Large intestine (tissue), 3 donors: ENCODE measurements around the gene NFATC3. TPM values are rescaled to one million over a fixed set of nuclear protein-coding genes. Genes with fewer than 3 reads are reported as not detected.

Source experiments
- DNase-seq, 2 donors: peaks; one replicate each; pipeline versions ENCODE4 v3.0.0 to v3.0.0-alpha.2; 2013
- H3K27ac ChIP-seq: one replicate; pipeline ENCODE4 v1.5.1; 2013; ENCODE audit warnings: low read length
- H3K27me3 ChIP-seq: 2 replicates; pipeline ENCODE4 v1.6.1; 2013; ENCODE audit warnings: low read length; ENCODE audit not compliant: control insufficient read depth, insufficient read depth
- H3K36me3 ChIP-seq: 2 replicates; pipeline ENCODE4 v1.6.1; 2013; ENCODE audit warnings: low read length; ENCODE audit not compliant: control insufficient read depth, insufficient read depth
- H3K4me1 ChIP-seq: one replicate; pipeline ENCODE4 v1.6.1; 2013; ENCODE audit warnings: low read length; ENCODE audit not compliant: control insufficient read depth, insufficient read depth
- H3K4me3 ChIP-seq: one replicate; pipeline ENCODE4 v1.5.1; 2013; ENCODE audit warnings: low read length
- H3K9me3 ChIP-seq: one replicate; pipeline ENCODE4 v1.6.1; 2013; ENCODE audit warnings: mild to moderate bottlenecking, low read depth, low read length, moderate library complexity; ENCODE audit not compliant: control insufficient read depth
- WGBS: methylation state at CpG from one replicate; pipeline ENCODE4 v1.1.5; 2013; ENCODE audit warnings: low lambda C conversion rate; ENCODE audit not compliant: insufficient coverage; 5-methylcytosine and 5-hydroxymethylcytosine counted together
- polyA plus RNA-seq: library from polyadenylated mRNA; unstranded; fragments of 120-200 nt; gene quantifications from one replicate; pipeline ENCODE4 v1.2.1, GENCODE V29; 2013

NFATC3 gene
- polyA plus RNA-seq, 1 donor = 22.0 TPM

DNA sequence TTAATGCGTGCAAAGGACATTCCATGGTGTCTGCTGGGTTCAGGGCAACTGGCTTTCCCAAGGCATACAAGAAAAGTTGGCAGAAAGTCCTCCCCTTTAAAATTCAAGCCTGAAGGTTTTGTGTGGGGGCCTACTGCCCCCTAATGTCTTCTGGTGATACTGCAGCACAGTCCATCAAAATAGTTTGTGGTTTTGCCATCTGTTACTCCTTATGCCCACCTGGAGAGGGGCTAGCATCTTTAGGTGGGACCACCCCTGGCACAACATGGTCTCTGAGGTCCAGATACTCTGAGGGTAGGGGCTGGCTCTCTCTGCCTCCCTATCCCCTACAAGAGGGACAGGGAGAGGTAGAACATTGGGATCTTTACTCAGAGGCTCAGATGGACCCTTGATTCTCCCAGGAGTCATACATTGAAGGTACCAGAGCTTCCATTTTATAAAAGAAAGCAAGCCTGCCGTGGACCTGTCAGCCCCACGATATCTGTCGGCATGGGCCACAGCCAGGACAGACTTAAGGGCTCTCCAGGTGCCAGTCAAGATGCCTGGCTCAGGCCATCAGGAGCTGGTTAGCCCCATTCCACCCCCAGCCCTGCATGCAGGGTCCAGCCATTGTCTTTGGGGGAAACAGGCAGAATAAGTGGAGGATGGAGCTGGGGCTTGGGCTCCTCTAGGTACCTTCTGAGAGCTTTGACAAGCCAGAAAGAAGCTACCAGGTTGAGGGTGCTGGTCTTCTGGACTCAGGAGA lies 144.4 kb downstream of the NFATC3 start:
- Histone ChIP-seq H3K36me3 (peaks cover 57% of the 10 kb centered on the region), H3K4me1 (peaks cover 21% of the 10 kb centered on the region), H3K9me3 (no peaks in the 10 kb centered on the region), H3K4me3 (no peak overlapping the region), H3K27me3 (no peaks in the 10 kb centered on the region), H3K27ac (no peak overlapping the region)
- DNase-seq = no peak
- WGBS = no CpG with 5 or more reads among the region's 4 CpGs

DNA sequence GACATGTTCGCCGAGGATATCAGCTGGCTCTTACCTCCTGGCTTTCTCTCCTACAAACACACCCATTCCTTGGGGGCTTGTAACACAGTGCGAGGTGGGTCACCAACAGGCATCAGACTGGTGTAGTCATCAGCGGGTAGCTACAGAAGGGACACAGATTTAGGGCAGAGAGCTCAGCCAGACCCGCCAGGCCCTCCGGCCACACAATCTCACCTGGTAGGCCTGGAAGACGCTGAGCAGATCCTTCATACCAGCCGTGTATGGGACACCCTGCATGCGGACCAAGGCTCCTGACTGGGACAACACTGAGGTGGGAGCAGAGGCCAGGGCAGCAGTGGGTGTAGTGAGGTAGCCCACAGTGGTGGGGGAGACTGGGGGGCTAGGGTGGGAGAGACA lies 145.0 kb downstream of the NFATC3 start:
- WGBS = no CpG with 5 or more reads among the region's 9 CpGs
- H3K4me3 ChIP-seq = no peak overlapping the region
- no peak overlapping the region for H3K27ac ChIP-seq
- H3K4me1 ChIP-seq = peaks cover 23% of the 10 kb centered on the region
- H3K27me3 ChIP-seq = peaks cover 3% of the 10 kb centered on the region
- no peaks in the 10 kb centered on the region for H3K9me3 ChIP-seq
- no peak for DNase-seq
- peaks cover 57% of the 10 kb centered on the region for H3K36me3 ChIP-seq

DNA sequence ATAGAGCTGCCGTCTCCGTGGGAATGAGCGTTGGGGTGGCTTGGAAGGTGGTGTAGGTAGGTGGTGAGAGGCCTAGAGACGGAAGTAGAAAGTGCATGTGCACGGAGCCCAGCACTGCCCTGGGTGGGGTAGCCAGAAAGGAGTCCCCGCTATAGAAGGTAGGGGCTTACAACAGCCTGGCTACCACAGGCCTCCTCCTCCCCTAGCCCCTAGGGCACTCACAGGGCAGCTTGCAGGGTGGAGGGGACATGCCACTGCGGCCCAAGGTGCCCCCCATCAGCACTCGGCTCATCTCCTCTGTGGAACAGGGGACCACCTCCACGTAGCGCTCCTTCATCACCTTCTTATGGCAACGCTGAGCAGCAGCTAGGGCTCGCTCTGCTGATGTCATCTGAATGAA lies 145.8 kb downstream of the NFATC3 start:
- H3K27me3 ChIP-seq = peaks cover 9% of the 10 kb centered on the region
- H3K36me3 ChIP-seq = peaks cover 57% of the 10 kb centered on the region
- H3K9me3 ChIP-seq = no peaks in the 10 kb centered on the region
- no CpG with 5 or more reads among the region's 12 CpGs for WGBS
- H3K4me1 ChIP-seq = peaks cover 23% of the 10 kb centered on the region
- H3K27ac ChIP-seq = no peak overlapping the region
- no peak for DNase-seq
- H3K4me3 ChIP-seq = no peak overlapping the region

DNA sequence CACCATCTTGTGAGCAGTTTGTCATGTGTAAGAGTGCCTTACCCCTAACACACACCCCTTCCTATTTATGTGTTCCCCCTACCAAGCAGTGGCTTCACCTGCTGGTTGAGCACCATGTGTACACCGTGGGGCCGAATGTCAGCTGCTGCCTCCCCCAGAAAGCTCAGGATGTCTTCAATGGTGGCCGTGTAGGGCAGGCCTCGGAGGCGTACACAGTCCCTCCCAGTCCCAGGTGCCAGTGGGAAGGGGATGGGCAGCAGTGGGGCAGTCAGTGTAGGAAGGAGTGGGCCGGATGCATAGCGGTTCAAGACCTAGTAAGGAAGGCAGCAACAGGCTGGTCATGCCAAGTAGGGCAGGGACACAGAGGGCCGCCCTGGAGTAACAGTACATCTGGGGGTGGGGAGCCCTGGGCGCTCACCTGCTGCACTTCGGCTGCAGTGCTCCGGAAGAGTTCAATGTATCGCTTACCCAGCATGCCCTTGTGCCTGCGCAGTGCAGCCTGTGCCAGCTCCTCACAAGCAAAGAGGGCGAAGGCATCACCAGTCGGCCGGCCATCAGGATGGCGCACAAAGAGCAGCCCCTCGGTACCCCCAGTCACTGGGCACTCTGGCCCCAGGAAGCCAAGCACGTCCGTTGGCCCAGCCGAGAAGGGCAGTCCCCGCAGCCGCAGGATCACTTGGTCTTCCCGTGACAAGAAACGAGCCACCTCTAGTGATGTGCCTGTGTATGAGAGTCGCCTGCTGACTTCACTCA lies 146.4 kb downstream of the NFATC3 start:
- H3K36me3 ChIP-seq = peaks cover 51% of the 10 kb centered on the region
- no CpG with 5 or more reads among the region's 26 CpGs for WGBS

DNA sequence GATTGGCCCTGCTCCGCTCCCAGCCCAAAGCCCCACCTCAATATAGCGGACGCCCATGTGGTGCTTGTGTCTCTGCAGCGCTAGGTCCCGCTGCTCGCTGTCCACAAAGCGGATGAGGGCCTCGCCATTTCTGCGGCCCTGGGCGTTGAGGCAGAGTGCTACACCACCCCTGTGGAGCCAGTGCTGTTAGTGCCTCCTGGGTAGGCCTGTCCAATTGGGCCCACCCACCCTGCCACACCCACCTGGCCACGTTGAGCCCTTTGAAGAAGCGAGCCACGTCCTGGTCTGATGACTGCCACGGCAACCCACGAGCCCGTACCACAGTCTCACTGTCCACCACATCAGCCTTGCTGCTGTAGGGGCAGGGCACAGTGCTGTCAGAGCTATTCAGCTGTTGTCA lies 147.2 kb downstream of the NFATC3 start:
- no peaks in the 10 kb centered on the region for H3K9me3 ChIP-seq
- H3K27me3 ChIP-seq = peaks cover 20% of the 10 kb centered on the region
- peaks cover 30% of the 10 kb centered on the region for H3K4me1 ChIP-seq
- H3K27ac ChIP-seq = no peak overlapping the region
- H3K4me3 ChIP-seq = no peak overlapping the region
- no CpG with 5 or more reads among the region's 16 CpGs for WGBS
- DNase-seq = no peak
- H3K36me3 ChIP-seq = peaks cover 47% of the 10 kb centered on the region

More for the DNA sequence above, 146.4 kb downstream of the NFATC3 start:
- no peak for DNase-seq
- Histone ChIP-seq H3K9me3 (no peaks in the 10 kb centered on the region), H3K27me3 (peaks cover 14% of the 10 kb centered on the region), H3K4me1 (peaks cover 27% of the 10 kb centered on the region), H3K27ac (no peak overlapping the region), H3K4me3 (no peak overlapping the region)

DNA sequence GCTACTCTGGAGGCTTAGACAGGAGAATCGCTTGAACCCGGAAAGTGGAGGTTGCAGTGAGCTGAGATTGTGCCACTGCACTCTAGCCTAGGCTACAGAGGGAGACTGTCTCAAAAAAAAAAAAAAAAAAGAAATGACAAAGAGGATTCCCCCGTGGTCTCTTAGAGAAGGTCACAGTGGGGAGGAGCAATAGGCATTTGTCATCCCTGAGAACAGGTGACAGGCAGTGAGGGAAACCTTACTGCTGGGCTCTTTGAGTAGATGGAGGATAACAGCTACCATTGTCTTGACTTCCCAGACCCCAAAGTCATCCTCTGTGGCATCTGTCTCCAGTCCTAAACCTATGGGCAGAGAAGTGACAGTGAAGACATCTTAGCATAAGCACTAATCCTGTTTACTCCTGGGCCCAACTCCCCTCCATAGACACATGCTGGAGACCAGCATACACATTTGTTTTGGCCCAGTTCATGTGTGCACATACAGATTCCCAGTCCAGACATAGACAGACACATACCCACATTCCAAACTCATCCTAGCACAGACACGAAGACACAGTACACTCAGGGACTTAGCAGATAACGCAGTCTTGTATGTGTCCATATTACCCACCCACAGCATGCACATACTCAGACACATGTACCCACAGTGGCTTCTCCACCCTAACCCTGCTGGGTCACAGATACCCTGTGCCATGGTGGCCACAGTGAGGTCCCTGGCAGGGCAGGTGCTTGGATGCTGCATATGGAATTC lies 148.1 kb downstream of the NFATC3 start:
- Histone ChIP-seq H3K36me3 (peaks cover 38% of the 10 kb centered on the region), H3K27me3 (peaks cover 20% of the 10 kb centered on the region), H3K27ac (peak overlapping the region; percentile 92), H3K9me3 (no peaks in the 10 kb centered on the region), H3K4me3 (peak overlapping the region; percentile 59), H3K4me1 (peaks cover 24% of the 10 kb centered on the region)
- no CpG with 5 or more reads among the region's 5 CpGs for WGBS
- no peak for DNase-seq

DNA sequence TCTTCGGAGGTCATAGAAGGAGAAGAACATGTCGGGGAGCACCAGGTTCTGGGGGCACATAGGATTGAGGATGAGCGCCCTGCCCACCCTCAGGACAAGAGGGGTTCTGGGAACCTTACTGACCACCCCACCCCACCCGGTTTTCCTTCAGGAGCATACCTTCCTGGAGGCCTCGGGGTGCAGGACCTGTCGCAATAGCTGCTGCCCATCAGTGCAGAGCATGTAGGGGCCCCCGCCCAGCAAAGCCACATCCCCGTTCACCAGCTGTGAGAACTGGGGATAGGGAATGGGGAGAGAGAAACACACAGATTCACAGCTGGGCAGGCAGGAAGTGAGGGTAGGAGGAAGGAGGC lies 148.6 kb downstream of the NFATC3 start:
- Histone ChIP-seq H3K27me3 (peaks cover 20% of the 10 kb centered on the region), H3K4me3 (peak overlapping the region; percentile 59), H3K27ac (peak overlapping the region; percentile 92), H3K4me1 (peaks cover 24% of the 10 kb centered on the region), H3K36me3 (peaks cover 35% of the 10 kb centered on the region), H3K9me3 (no peaks in the 10 kb centered on the region)
- no CpG with 5 or more reads among the region's 8 CpGs for WGBS
- no peak for DNase-seq

DNA sequence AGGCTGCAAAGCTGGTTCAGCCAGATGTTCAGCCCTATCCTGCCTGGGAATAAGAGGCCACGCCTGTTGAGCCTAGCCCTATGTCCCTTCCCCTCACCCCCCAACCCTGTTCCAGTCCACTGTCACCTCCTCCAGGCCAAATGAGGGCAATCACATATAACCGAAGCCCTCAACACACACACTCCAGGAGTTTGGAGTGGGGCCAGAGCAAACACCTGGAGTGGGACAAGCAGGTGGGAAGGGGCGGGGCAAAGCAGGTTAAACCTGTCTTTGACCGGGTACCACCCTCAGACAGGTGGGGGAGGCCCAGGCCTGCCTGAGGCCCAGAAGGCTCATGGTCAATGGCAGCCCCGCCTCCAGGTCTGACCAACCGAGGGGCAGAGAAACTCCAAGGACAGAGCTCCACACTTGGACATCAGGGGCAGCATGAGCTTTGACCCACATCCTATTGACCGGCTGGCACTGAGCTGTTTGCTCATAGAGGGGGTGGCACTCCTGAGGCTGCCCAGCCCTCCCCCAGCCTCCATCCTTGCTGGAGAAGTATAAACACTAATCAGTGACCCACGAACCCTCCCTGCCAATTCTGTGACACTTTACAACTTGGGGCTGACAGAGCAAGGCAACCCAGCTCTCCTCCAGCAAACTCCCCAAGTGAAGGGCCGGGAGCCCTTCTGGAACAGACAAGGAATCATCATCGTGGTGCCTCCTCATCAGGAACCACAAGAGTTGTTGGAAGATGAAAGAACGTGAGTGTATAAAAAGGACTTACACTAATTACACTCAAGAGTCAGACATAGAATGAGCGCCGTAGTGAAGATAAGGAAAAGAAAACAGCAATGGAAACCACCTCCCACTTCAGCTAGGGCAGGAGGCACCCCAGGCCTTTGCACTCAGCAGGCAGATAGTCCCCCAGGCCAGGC lies 149.3 kb downstream of the NFATC3 start:
- peak; percentile 74 to 89 for DNase-seq
- peaks cover 31% of the 10 kb centered on the region for H3K36me3 ChIP-seq
- no CpG with 5 or more reads among the region's 13 CpGs for WGBS
- H3K27me3 ChIP-seq = peaks cover 20% of the 10 kb centered on the region
- peak overlapping the region; percentile 59 for H3K4me3 ChIP-seq
- H3K4me1 ChIP-seq = peaks cover 24% of the 10 kb centered on the region
- H3K9me3 ChIP-seq = no peaks in the 10 kb centered on the region
- H3K27ac ChIP-seq = peak overlapping the region; percentile 92

DNA sequence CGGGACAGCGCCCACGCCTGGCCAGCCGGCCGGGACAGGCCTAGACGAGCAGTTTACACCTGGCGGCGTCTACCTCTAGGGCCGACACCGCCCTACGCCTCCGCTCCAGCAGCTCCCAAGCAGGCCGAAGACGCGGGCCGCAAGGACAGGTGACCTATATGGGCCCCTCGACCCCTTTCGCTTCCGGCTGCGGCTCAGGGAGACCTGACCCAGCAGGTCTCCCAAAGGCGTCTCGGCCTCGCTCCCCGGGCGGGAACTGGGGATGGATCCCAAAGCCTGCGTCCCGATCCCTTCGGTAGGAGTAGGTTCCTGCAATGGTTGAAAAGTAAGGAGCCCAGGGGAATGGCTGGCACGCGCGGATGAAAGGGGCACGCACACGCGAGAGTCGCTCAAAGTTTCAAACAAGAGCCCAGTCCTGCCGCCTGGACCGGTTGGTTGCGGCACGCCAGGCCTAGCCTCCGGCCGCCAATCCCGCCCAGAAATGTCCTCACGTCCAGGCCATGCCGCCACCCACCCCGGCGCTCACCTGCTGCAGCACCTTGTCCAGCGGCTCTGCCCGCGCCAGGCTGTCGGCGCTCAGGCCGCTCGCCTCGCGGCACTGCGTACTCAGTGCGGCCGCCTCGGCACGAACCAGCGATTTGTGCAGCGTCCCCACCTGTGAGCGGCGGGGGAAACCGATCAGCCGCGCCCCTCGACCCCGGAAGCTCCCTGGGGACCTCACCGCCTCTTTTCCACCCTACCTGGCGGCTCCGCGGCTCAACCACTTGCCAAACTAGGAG lies 150.1 kb downstream of the NFATC3 start:
- H3K36me3 ChIP-seq = peaks cover 23% of the 10 kb centered on the region
- peaks cover 20% of the 10 kb centered on the region for H3K27me3 ChIP-seq
- peak in 1 of 2 donors; percentile 78 for DNase-seq
- peaks cover 24% of the 10 kb centered on the region for H3K4me1 ChIP-seq
- H3K9me3 ChIP-seq = no peaks in the 10 kb centered on the region
- H3K27ac ChIP-seq = peak overlapping the region; percentile 92
- no CpG with 5 or more reads among the region's 73 CpGs for WGBS
- H3K4me3 ChIP-seq = peak overlapping the region; percentile 59
